NCI-H510A treated with DMSO at 0.1 percent for 48 hours (cell line): ENCODE results near the gene SOCS3.

Source experiments
- DNase-seq: peaks from one replicate; lab custom pipeline; 2025; lab: John Stamatoyannopoulos, UW

The SOCS3 gene, protein sequence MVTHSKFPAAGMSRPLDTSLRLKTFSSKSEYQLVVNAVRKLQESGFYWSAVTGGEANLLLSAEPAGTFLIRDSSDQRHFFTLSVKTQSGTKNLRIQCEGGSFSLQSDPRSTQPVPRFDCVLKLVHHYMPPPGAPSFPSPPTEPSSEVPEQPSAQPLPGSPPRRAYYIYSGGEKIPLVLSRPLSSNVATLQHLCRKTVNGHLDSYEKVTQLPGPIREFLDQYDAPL

DNA sequence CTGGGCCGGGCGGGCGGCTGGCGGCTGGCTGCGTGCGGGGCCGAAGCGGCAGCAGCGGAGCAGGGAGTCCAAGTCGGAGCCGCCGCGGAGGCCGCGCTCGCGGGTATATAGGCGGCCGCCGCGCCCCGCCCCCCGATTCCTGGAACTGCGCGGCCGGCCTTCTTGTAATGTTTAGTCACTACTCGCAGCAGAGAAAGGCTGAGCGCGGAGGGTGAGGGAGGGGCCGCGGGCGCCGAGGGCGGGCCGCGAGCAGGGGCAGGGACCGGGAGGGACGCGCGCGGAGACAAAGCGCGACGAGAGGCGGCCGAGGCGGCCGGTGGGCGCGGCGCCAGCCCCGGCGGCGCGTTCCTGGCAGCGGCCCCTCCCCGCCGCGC, at the start of gene SOCS3:
Gene SOCS3, minus strand, starts transcription at position 81 of the 374 bp plus-strand sequence. CDS start 982 bp downstream, outside the sequence.
- DNase-seq: peak; percentile 93

- peak; percentile 83 for DNase-seq
Measured at GRCh38 chr17:78409191-78409928, 49.5 kb upstream of the SOCS3 start.

DNA sequence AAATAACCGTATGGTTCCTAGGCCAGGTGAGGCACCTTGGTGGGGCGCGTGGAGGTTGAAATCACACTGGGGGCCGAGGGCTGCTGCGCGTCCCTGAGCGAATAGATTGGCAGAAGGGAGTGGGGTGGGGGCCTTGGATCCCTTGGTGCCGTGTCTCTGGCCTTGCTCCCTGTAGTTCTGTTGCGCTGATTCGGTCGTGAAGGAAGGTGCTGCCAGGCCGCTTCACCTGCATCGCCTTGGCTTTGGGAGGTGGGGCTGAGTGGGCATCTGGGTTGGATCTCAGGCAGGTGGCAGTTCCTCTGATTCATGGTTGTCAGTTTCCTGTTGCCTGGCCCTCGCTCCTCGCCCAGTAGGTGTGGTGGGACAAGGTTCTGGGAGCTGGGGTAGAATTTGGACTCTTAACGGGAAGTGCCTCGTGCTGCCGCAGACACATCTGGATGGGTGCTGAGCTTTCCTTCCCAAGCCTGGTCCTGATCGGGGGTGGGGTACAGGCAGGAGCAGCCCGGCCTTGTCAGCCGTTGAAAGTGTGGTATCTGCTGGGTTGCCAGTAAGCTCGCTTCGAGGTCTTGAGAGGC, 48.7 kb upstream of the SOCS3 start:
- no peak for DNase-seq

GRCh38 chr17:78407387-78408000, 47.6 kb upstream of the SOCS3 start:
- peak; percentile 31 for DNase-seq

DNA sequence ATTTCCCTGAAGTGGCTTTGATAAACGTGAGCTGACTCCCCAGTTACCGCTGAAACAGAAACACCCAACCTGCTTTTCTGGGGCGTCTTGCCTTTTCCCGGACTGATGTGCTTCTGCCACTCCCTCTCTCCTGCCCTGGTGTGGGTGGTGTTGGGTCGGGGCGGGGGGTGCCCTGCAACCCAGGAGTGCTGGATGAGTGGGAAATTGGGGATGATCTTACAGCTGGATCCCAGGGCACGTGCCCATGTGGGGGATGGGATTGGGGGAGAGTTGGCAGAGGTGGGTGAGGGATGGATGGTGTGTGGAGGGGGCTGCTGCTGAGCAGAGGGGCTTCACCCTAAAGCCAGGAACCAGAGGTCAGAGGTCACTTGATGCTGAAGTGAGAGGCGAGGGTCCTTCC, 47.0 kb upstream of the SOCS3 start:
- DNase-seq: no peak

DNA sequence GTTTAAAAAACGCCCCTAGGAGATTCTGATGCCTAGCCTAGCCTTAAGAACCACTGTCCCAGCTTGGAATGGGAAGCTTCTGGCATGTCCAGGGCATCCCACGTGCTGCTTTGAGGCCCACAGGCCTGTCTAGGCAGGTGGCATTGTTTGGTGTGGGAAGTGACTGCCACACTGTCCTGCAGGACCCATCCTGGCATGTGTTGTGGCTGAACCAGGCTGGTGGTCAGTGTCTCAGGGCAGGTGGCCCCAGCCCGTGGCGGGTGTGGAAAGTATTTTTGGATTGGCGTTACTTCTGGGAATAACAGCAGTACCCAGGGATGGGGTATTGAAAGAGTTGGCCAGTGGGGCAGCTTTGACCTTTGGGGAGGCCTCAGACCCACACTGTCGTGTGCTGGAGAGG, 46.5 kb upstream of the SOCS3 start:
- no peak for DNase-seq

GRCh38 chr17:78403822-78404221, 43.9 kb upstream of the SOCS3 start:
- no peak for DNase-seq

DNA sequence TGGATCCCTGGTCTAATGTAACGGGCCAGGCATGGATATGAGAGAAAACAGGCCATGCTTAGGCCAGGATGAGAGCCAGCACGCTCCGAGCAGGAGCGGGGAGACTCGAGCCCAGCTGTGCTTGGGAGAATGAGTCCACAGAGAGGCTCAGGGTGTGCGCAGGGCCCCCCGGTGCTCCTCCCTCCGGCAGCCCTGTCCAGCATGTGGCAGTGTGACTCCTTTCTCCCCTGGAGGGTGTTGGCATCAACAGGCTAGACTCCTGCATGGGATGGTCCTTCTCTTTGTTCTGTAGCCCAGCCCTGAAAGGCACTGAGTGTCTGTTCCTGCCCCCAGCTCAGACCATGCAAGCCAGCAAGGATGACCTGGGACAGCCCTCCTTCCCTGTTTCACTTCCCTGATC, 42.0 kb upstream of the SOCS3 start:
- DNase-seq: no peak

- no peak for DNase-seq
Measured at GRCh38 chr17:78401246-78401645, 41.4 kb upstream of the SOCS3 start.

- no peak for DNase-seq
Measured at GRCh38 chr17:78400581-78401240, 40.8 kb upstream of the SOCS3 start.

GRCh38 chr17:78399693-78400144, 39.8 kb upstream of the SOCS3 start:
- no peak for DNase-seq

- no peak for DNase-seq
Measured at GRCh38 chr17:78399028-78399692, 39.3 kb upstream of the SOCS3 start.

DNA sequence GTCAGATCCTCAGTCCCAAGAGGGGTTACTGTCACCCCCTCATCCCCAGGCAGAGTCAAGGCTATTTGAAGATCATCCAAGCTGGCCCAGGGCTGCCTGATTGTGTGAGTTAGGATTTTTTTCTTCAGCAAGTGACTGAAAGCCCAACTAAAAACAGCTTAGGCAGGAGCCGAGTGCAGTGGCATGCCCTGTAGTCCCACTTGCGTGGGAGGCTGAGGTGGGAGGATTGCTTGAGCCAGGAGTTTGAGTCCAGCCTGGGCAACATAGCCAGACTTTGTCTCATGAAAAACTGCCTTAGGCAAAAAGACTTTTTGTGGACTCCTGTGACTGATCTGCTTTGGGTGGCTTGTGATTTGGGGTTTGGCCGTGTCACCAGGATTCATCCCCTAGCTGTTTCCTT, 38.5 kb upstream of the SOCS3 start:
- DNase-seq: no peak

GRCh38 chr17:78397681-78398101, 37.8 kb upstream of the SOCS3 start:
- no peak for DNase-seq

DNA sequence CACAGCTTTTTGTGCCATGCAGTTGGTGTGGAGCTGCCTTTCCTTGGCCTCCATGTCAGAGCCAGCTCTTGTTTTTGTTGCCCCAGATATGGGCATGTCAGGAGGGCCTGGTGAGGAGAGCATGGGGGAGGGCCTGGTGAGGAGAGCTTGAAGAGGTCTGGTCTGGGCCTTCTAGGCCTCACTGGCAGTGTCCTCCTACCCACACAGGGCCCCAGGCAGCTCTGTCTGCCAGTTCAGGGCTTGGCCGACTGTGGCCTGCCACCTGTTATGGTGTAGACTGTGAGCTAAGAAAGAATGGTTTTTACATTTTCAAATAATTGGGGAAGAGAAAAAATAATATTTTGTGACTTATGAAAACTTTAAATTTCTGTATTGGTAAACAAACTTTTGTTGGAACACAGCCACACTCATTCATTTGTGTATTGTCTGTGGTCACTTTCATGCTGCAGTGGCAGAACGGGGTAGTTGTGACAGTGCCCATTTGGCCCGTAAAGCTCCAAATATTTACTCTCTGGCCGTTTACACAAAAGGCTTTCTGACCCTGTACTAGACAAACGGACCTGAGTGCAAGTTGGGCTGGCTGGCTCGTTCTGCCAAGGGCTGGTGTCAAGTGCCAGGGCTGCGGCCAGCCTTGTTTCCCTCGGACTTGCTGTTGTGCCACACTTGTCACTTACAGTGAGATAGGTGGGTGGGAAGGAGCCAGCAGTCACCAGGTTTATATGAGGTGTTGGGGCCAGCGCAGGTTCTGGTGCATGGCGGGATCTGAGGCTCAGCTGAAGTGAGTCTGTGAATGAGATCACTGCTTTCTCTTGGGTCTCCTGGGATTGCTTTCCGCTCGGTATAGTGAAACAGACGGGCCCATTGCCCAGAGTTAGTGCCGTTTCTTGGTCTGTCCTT, 36.8 kb upstream of the SOCS3 start:
- DNase-seq: no peak

DNA sequence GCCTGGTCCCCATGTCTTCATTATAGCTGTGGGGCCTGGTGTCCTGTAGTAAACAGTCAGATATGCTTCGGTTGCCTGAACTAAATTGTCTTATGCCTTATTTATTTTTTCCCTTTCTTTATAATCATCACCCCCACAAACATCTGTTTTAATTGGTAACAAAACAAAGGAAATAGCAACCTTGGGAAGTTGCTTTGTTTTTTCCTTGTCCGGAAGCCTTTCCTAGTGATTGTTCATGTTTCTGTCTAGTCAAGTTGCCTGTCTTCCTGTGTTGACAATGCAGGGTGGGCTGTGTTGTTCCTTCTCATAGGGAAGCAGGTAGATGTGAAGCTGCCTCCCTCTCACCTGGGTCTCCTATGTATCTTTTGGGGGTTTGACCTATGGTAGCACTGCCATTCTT, 35.3 kb upstream of the SOCS3 start:
- no peak for DNase-seq

- peak; percentile 94 for DNase-seq
Measured at GRCh38 chr17:78394209-78394608, 34.3 kb upstream of the SOCS3 start.

DNA sequence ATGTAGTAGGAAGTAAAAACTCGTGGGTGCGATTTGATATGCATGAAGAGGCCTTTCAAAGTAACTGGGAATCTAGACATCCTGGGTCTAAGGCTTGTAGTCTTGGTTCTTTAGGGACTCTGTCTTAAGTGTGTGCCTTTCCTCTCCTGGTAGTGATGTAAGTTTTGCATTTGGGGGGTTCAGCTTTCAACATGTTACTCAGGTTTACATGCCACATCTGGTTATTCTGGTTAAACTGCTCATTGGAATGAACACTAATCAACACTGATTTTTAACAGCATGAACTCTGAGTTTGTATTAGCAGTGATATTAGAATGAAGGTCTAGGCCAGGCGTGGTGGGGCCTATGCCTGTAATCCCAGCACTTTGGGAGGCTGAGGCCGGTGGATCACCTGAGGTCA, 33.7 kb upstream of the SOCS3 start:
- DNase-seq: no peak

DNA sequence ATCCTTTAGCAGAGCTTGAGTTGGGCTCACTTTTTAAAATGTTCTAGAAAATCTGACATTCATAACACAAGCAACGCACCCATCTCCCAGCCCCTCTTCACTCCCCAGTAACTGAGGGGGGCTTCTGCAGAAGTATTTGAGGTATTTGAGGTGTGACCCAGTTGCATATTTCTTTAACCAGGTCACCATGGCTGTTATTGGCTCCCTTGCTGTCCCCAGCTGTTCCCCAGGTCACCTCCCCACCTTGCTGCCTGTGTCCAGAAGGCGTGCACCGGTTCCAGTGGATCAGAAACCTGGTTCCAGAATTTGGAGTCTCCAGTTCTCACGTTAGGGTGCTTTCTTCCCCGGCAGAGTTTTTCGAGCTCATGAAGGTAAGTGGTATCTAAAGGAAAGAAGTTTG, 32.4 kb upstream of the SOCS3 start:
- no peak for DNase-seq

GRCh38 chr17:78391843-78392242, 32.0 kb upstream of the SOCS3 start:
- DNase-seq: no peak

DNA sequence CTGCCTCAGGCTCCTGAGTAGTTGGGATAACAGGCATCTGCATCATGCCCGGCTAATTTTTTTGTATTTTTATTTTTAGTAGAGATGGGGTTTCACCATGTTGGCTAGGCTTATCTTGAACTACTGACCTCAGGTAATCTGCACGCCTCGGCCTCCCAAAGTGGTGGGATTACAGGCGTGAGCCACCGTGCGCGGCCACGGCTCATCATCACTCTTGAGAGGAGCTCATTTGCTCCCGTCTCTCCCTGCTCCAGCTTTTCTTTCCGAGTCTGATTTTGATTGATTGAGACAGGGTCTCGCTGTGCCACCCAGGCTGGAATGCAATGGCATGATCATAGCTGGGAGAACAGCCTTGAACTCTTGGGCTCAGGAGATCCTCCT, 31.2 kb upstream of the SOCS3 start:
- DNase-seq: no peak
